GM10266 (cell line): Measurements from ENCODE around the gene TENM4.

Source experiments
- DNase-seq: peaks from one replicate; pipeline ENCODE4 v3.0.0; 2012; ENCODE audit errors: extremely low spot score
- TF ChIP-seq, protein P1 (sequence below): IDR thresholded peaks from 2 replicates; pipeline ENCODE4 v1.5.1; 2012; ENCODE audit warnings: mild to moderate bottlenecking, low read depth; ENCODE audit not compliant: control insufficient read depth, insufficient read depth; ENCODE audit errors: missing control alignments

Gene TENM4

GRCh38 chr11:79325851-79326250 is 115.0 kb downstream of the TENM4 start:
- TF ChIP-seq, protein P1, sequence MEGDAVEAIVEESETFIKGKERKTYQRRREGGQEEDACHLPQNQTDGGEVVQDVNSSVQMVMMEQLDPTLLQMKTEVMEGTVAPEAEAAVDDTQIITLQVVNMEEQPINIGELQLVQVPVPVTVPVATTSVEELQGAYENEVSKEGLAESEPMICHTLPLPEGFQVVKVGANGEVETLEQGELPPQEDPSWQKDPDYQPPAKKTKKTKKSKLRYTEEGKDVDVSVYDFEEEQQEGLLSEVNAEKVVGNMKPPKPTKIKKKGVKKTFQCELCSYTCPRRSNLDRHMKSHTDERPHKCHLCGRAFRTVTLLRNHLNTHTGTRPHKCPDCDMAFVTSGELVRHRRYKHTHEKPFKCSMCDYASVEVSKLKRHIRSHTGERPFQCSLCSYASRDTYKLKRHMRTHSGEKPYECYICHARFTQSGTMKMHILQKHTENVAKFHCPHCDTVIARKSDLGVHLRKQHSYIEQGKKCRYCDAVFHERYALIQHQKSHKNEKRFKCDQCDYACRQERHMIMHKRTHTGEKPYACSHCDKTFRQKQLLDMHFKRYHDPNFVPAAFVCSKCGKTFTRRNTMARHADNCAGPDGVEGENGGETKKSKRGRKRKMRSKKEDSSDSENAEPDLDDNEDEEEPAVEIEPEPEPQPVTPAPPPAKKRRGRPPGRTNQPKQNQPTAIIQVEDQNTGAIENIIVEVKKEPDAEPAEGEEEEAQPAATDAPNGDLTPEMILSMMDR = no peak

DNA sequence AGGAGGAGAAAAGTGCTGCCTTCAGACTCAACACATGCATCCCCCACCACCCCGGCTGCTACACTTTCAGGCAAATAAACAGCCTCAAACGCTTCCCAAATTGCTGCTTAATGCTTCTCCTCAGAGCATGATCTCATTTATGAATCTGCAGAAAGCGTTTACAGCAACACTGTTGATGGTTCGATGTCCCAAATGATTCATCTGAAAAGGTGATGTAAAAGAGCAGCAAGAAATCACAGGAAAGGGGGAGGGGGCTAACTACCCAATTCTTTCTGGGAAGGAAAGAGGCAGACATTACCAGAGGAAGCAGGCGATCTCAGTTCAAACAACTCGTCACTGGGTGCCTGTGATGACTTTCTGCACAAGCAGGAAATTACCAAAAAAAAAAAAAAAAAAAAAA is 119.6 kb downstream of the TENM4 start:
- DNase-seq = no peak
- TF ChIP-seq, protein P1 = no peak

More at GRCh38 chr11:79325851-79326250, 115.0 kb downstream of the TENM4 start:
- DNase-seq = no peak

DNA sequence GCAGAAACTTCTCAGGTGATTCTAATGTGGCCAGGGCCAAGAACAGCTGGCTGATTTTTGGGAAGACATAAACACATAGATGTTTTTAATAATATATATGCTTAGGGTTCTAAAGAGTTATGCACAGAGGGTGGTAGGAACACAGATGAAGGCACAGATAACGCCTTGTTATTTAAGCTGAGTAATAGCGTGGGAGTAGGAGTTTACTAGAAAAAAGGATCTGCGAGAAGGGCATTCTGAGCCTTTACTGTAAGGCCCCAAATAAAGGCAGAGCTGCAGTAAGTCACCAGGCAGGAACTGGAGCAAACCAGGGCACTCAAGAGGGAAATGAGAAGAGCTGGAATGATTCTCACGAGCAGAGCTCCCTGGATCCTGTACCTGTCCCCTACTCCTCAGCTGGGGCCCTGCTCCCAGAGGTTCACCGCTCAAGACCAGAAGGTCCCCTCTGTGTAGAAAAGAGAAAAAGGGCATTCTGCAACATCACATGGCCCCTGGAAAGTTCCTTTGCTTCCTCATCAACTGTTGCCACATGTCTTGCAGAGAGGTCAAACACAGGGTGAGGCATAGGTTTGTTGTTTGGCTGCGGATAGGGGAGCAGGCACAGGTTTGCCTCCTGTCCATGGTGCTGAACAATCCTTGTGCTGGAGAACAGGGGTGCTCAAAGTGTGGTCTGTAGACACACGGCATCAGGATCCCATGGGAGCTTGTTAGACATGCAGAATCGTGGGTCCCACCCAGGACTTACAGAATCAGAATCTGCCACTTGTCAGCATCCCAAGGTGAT is 125.7 kb downstream of the TENM4 start:
- TF ChIP-seq, protein P1 = no peak
- DNase-seq = no peak

GRCh38 chr11:79313530-79313913 is 127.3 kb downstream of the TENM4 start:
- TF ChIP-seq, protein P1 = no peak
- DNase-seq = no peak

GRCh38 chr11:79312617-79313529 is 128.0 kb downstream of the TENM4 start:
- TF ChIP-seq, protein P1 = no peak
- DNase-seq = no peak

- no peak for DNase-seq
- TF ChIP-seq, protein P1 = no peak
Measured at GRCh38 chr11:79311461-79311860, 129.4 kb downstream of the TENM4 start.
